SU-DHL-6 (cell line): Measurements from ENCODE around the gene COL21A1.

ENCODE experiments used
- H2AFZ ChIP-seq: fragments of 200-600 bp; sonication (generic); 2 replicates; pipeline ENCODE4 v1.6.1; 2014; ENCODE audit warnings: low read depth, mild to moderate bottlenecking, moderate library complexity, mixed read lengths, antibody characterized with exemption, low read length; ENCODE audit not compliant: severe bottlenecking
- H3F3A ChIP-seq: fragments of 200-600 bp; shearing (Covaris generic); 2 replicates; pipeline ENCODE4 v1.6.0; 2016; ENCODE audit warnings: antibody characterized with exemption, mild to moderate bottlenecking; ENCODE audit not compliant: insufficient read depth
- H3K27ac ChIP-seq: fragments of 200-600 bp; sonication (generic); 2 replicates; pipeline ENCODE4 v1.5.1; 2016; ENCODE audit warnings: low read depth, mild to moderate bottlenecking, low read length, moderate library complexity, mixed read lengths
- H3K27me3 ChIP-seq: fragments of 200-600 bp; sonication (generic), shearing (Covaris generic); 2 replicates; pipeline ENCODE4 v1.6.0; 2014; ENCODE audit warnings: mild to moderate bottlenecking, low read length
- H3K36me3 ChIP-seq: fragments of 200-600 bp; sonication (generic); 2 replicates; pipeline ENCODE4 v1.6.1; 2014; ENCODE audit warnings: mild to moderate bottlenecking, low read length, mixed read lengths
- H3K4me2 ChIP-seq: fragments of 300-600, 200-600 bp; shearing (Covaris generic), sonication (generic); 2 replicates; pipeline ENCODE4 v1.6.0; 2014; ENCODE audit warnings: low read length, low read depth, mild to moderate bottlenecking; ENCODE audit not compliant: poor library complexity, severe bottlenecking
- H3K4me3 ChIP-seq: fragments of 200-600 bp; sonication (generic); 2 replicates; pipeline ENCODE4 v1.5.1; 2014; ENCODE audit warnings: antibody characterized with exemption, low read length, mild to moderate bottlenecking, mixed read lengths; ENCODE audit not compliant: insufficient read depth, poor library complexity, severe bottlenecking
- H3K79me2 ChIP-seq: fragments of 200-600 bp; sonication (generic); 2 replicates; pipeline ENCODE4 v1.6.1; 2014; ENCODE audit warnings: mild to moderate bottlenecking, low read length, moderate library complexity; ENCODE audit not compliant: insufficient read depth
- H3K9ac ChIP-seq: fragments of 200-600 bp; sonication (generic); 2 replicates; pipeline ENCODE4 v1.7.0; 2014; ENCODE audit warnings: mild to moderate bottlenecking, low read length
- H3K9me2 ChIP-seq: fragments of 200-600 bp; sonication (generic); replicated peaks from 2 replicates; pipeline ENCODE4 v1.6.1; 2014; ENCODE audit warnings: low read length; ENCODE audit not compliant: insufficient read depth
- H3K9me3 ChIP-seq: fragments of 200-600 bp; sonication (generic); 2 replicates; pipeline ENCODE4 v1.6.1; 2014; ENCODE audit warnings: low read length, mixed read lengths; ENCODE audit not compliant: insufficient read depth
- H4K20me1 ChIP-seq: fragments of 200-600 bp; sonication (generic); 2 replicates; pipeline ENCODE4 v1.6.1; 2014; ENCODE audit warnings: low read depth, mild to moderate bottlenecking, antibody characterized with exemption, low read length, moderate library complexity, mixed read lengths
- CTCF ChIP-seq: fragments of 200-600 bp; sonication (generic); IDR thresholded peaks from one replicate; pipeline ENCODE4 v1.5.1; 2017; ENCODE audit warnings: antibody characterized with exemption, mild to moderate bottlenecking, low read length, moderate library complexity; ENCODE audit not compliant: insufficient read depth, poor library complexity, severe bottlenecking
- EZH2phosphoT487 ChIP-seq: fragments of 200-600 bp; sonication (generic), shearing (Covaris generic); conservative IDR thresholded peaks from 2 replicates; pipeline ENCODE4 v1.6.1; 2018; ENCODE audit warnings: mild to moderate bottlenecking, antibody characterized with exemption, low read length, moderate library complexity, mixed read lengths

The COL21A1 gene

GRCh38 chr6:56073315-56073714 lies 174.1 kb downstream of the COL21A1 start:
- TF ChIP-seq CTCF: no peak
- no peak for TF ChIP-seq EZH2phosphoT487
- no peak overlapping the region for H2AFZ ChIP-seq
- H3K9me2 ChIP-seq: no peaks in the 10 kb centered on the region
- no peak overlapping the region for H3K4me3 ChIP-seq
- no peaks in the 10 kb centered on the region for H3K27me3 ChIP-seq
- H3K9ac ChIP-seq: no peak overlapping the region
- H3K9me3 ChIP-seq: no peaks in the 10 kb centered on the region
- no peak overlapping the region for H3K27ac ChIP-seq
- H3F3A ChIP-seq: no peaks in the 10 kb centered on the region
- H3K4me2 ChIP-seq: no peak overlapping the region
- H3K36me3 ChIP-seq: no peaks in the 10 kb centered on the region
- no peaks in the 10 kb centered on the region for H3K79me2 ChIP-seq
- H4K20me1 ChIP-seq: no peaks in the 10 kb centered on the region

GRCh38 chr6:56072856-56073255 lies 174.5 kb downstream of the COL21A1 start:
- H4K20me1 ChIP-seq: no peaks in the 10 kb centered on the region
- no peaks in the 10 kb centered on the region for H3K36me3 ChIP-seq
- H3K4me3 ChIP-seq: no peak overlapping the region
- no peak overlapping the region for H3K4me2 ChIP-seq
- no peaks in the 10 kb centered on the region for H3K9me2 ChIP-seq
- no peak overlapping the region for H3K27ac ChIP-seq
- no peaks in the 10 kb centered on the region for H3F3A ChIP-seq
- no peaks in the 10 kb centered on the region for H3K27me3 ChIP-seq
- no peaks in the 10 kb centered on the region for H3K9me3 ChIP-seq
- no peak overlapping the region for H2AFZ ChIP-seq
- no peak overlapping the region for H3K9ac ChIP-seq
- TF ChIP-seq EZH2phosphoT487 (no peak), CTCF (no peak)
- H3K79me2 ChIP-seq: no peaks in the 10 kb centered on the region

GRCh38 chr6:56065408-56065807 lies 182.0 kb downstream of the COL21A1 start:
- H2AFZ ChIP-seq: no peak overlapping the region
- H3K79me2 ChIP-seq: no peaks in the 10 kb centered on the region
- H3K27me3 ChIP-seq: no peaks in the 10 kb centered on the region
- H3K4me3 ChIP-seq: no peak overlapping the region
- TF ChIP-seq EZH2phosphoT487 (no peak), CTCF (no peak)
- no peaks in the 10 kb centered on the region for H3K9me3 ChIP-seq
- no peak overlapping the region for H3K4me2 ChIP-seq
- no peaks in the 10 kb centered on the region for H3K36me3 ChIP-seq
- H4K20me1 ChIP-seq: no peaks in the 10 kb centered on the region
- H3K27ac ChIP-seq: no peak overlapping the region
- no peaks in the 10 kb centered on the region for H3F3A ChIP-seq
- no peak overlapping the region for H3K9ac ChIP-seq
- no peaks in the 10 kb centered on the region for H3K9me2 ChIP-seq
